Stomach (tissue), 4 donors: Measurements from ENCODE around the gene ADGRF3.

Experiments used
- CTCF ChIP-seq, 7 experiments: fragments of 450-650 bp in 4 of 7; fragments of 200-600 bp in 3 of 7; sonication (generic) in 3 of 7; IDR thresholded peaks; one replicate each; pipeline ENCODE4 v1.5.1; 2016 to 2019; ENCODE audit warnings: antibody characterized with exemption in 7 of 7, control low read depth in 2 of 7, mild to moderate bottlenecking in 1 of 7
- EP300 ChIP-seq: sonication (generic); formaldehyde crosslinking; IDR thresholded peaks from one replicate; pipeline ENCODE4 v1.6.1; 2017; ENCODE audit warnings: antibody characterized with exemption
- POLR2A ChIP-seq, 4 donors: fragments of 450-650 bp; IDR thresholded peaks; one replicate each; pipeline ENCODE4 v1.6.1; 2016; ENCODE audit warnings: antibody characterized with exemption in 4 of 4, control low read depth in 2 of 4, mild to moderate bottlenecking in 1 of 4, moderate library complexity in 1 of 4

- no peak for TF ChIP-seq CTCF (IDR thresholded peaks at IDR 0.05)
- TF ChIP-seq EP300: no peak
- no peak for TF ChIP-seq POLR2A (IDR thresholded peaks at IDR 0.05)
Observed at GRCh38 chr2:26364669-26365068, 18.1 kb upstream of the ADGRF3 start.
